DND-41 (cell line): ENCODE data around the gene HABP4.

ENCODE experiments used
- ATAC-seq: fragments of 200-7000 bp; cut with Tn5 transposase; 3 replicates; pipeline ENCODE4 v1.9.1; 2021; ENCODE audit warnings: low read depth; ENCODE audit not compliant: insufficient read depth
- DNase-seq: peaks from one replicate; pipeline ENCODE4 v3.0.0-alpha.2; 2020
- H2AFZ ChIP-seq: 2 replicates; pipeline ENCODE4 v1.6.0; 2012; ENCODE audit warnings: low read depth, low read length
- H3K27ac ChIP-seq: 2 replicates; pipeline ENCODE4 v1.5.1; 2012; ENCODE audit warnings: low read length, inconsistent platforms
- H3K27me3 ChIP-seq: fragments of 200-600 bp; sonication (generic); 2 replicates; pipeline ENCODE4 v1.6.0; 2012; ENCODE audit warnings: low read length, mild to moderate bottlenecking, inconsistent platforms; ENCODE audit not compliant: insufficient read depth, poor library complexity
- H3K36me3 ChIP-seq: 2 replicates; pipeline ENCODE4 v1.5.1; 2012; ENCODE audit warnings: low read length, inconsistent platforms; ENCODE audit not compliant: insufficient read depth
- H3K4me1 ChIP-seq: 2 replicates; pipeline ENCODE4 v1.5.1; 2012; ENCODE audit warnings: mild to moderate bottlenecking, low read length; ENCODE audit not compliant: insufficient read depth
- H3K4me2 ChIP-seq: 2 replicates; pipeline ENCODE4 v1.6.0; 2012; ENCODE audit warnings: mild to moderate bottlenecking, moderate library complexity, low read length, inconsistent platforms; ENCODE audit not compliant: insufficient read depth
- H3K4me3 ChIP-seq, 2 experiments: fragments of 200-600 bp in 1 of 2; shearing (Covaris generic) in 1 of 2; 2 replicates each; pipeline ENCODE4 v1.5.1; 2012 to 2016; ENCODE audit warnings: inconsistent platforms in 2 of 2, low read length in 2 of 2, mild to moderate bottlenecking in 2 of 2, low read depth in 1 of 2, moderate library complexity in 1 of 2
- H3K79me2 ChIP-seq: 2 replicates; pipeline ENCODE4 v1.6.0; 2012; ENCODE audit warnings: low read length, inconsistent platforms; ENCODE audit not compliant: insufficient read depth
- H3K9ac ChIP-seq: 2 replicates; pipeline ENCODE4 v1.6.0; 2012; ENCODE audit warnings: low read depth, mild to moderate bottlenecking, inconsistent platforms, low read length, moderate library complexity
- H3K9me3 ChIP-seq: 2 replicates; pipeline ENCODE4 v1.5.1; 2012; ENCODE audit warnings: low read length, moderate library complexity, mild to moderate bottlenecking, inconsistent platforms; ENCODE audit not compliant: insufficient read depth, severe bottlenecking
- H4K20me1 ChIP-seq: 2 replicates; pipeline ENCODE4 v1.6.0; 2012; ENCODE audit warnings: low read length; ENCODE audit not compliant: insufficient read depth
- EZH2 ChIP-seq: IDR thresholded peaks from 3 replicates; pipeline ENCODE4 v1.6.1; 2012; ENCODE audit warnings: borderline replicate concordance, low read depth, mild to moderate bottlenecking, moderate library complexity, low read length, inconsistent platforms; ENCODE audit not compliant: severe bottlenecking
- TF ChIP-seq, protein P1 (sequence below): IDR thresholded peaks from 2 replicates; pipeline ENCODE4 v1.5.1; 2012; ENCODE audit warnings: borderline replicate concordance, low read length, moderate library complexity, mild to moderate bottlenecking; ENCODE audit not compliant: poor library complexity, severe bottlenecking; ENCODE audit errors: extremely low read depth

The HABP4 gene

DNA sequence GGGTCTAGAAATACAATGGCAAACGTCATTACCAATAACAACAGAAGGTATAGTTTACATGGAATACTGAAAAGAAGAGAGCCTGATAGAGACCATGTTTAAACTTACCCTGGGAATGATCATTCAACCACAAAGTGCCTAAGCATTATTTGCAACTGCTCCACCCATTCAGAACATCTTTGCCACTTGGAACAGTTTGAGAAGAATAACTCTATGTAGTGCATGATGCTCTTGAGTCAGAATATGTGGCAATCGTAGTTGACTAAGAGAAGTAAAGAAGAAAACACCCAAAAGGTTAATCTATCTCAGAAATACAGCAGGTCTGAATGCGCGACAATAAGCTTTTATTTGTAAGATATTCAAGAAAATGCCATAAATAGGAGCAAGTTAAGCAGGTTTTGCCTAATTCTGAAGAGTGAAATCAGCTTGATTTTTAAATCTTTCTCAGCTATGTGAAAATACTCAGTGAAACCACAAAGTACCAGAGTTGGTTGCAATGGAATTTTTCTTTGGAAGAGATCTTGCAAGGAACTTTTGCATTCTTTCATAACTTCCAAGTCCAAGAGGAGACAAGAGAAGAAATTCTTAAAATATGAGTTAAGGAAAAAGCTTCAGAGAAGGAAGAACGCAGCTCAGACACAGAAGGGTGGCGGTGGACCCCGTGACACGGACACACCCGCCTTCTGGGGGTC, 64.3 kb downstream of the HABP4 start:
- H3K27ac ChIP-seq = no peak overlapping the region
- no peak for DNase-seq
- no peak for ATAC-seq
- H3K4me3 ChIP-seq = no peak overlapping the region
- no peaks in the 10 kb centered on the region for H3K9me3 ChIP-seq
- TF ChIP-seq EZH2 = no peak
- TF ChIP-seq, protein P1, sequence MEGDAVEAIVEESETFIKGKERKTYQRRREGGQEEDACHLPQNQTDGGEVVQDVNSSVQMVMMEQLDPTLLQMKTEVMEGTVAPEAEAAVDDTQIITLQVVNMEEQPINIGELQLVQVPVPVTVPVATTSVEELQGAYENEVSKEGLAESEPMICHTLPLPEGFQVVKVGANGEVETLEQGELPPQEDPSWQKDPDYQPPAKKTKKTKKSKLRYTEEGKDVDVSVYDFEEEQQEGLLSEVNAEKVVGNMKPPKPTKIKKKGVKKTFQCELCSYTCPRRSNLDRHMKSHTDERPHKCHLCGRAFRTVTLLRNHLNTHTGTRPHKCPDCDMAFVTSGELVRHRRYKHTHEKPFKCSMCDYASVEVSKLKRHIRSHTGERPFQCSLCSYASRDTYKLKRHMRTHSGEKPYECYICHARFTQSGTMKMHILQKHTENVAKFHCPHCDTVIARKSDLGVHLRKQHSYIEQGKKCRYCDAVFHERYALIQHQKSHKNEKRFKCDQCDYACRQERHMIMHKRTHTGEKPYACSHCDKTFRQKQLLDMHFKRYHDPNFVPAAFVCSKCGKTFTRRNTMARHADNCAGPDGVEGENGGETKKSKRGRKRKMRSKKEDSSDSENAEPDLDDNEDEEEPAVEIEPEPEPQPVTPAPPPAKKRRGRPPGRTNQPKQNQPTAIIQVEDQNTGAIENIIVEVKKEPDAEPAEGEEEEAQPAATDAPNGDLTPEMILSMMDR = no peak
- H3K79me2 ChIP-seq = no peaks in the 10 kb centered on the region
- H3K4me1 ChIP-seq = no peaks in the 10 kb centered on the region
- no peak overlapping the region for H2AFZ ChIP-seq
- no peak overlapping the region for H3K4me2 ChIP-seq
- H4K20me1 ChIP-seq = no peaks in the 10 kb centered on the region
- peaks cover 2% of the 10 kb centered on the region for H3K27me3 ChIP-seq
- no peak overlapping the region for H3K9ac ChIP-seq
- H3K36me3 ChIP-seq = no peaks in the 10 kb centered on the region

DNA sequence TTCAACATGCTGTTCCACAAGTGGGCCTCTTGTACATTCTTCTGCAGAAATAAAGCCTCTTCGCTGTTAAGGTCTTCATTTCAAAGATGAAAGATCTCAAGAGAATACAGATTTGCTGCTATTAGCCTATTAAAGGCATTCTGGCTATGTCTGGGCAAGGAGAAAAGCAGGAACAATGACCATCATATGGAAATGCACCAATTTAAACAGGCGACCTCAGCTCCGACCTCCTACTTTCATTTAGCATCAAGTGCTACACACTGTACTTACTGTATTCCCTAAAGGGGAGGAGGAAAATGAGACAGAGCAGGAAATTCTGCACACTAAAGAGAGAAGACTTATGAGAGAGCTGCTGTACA, 64.8 kb downstream of the HABP4 start:
- Histone ChIP-seq H3K9me3 (no peaks in the 10 kb centered on the region), H3K27ac (no peak overlapping the region), H3K27me3 (peaks cover 2% of the 10 kb centered on the region), H3K4me2 (no peak overlapping the region), H3K79me2 (no peaks in the 10 kb centered on the region), H3K9ac (no peak overlapping the region), H3K4me3 (no peak overlapping the region), H4K20me1 (no peaks in the 10 kb centered on the region), H2AFZ (no peak overlapping the region), H3K4me1 (no peaks in the 10 kb centered on the region), H3K36me3 (no peaks in the 10 kb centered on the region)
- DNase-seq (no peak), ATAC-seq (no peak)
- TF ChIP-seq EZH2 = no peak
- TF ChIP-seq, protein P1 = no peak

DNA sequence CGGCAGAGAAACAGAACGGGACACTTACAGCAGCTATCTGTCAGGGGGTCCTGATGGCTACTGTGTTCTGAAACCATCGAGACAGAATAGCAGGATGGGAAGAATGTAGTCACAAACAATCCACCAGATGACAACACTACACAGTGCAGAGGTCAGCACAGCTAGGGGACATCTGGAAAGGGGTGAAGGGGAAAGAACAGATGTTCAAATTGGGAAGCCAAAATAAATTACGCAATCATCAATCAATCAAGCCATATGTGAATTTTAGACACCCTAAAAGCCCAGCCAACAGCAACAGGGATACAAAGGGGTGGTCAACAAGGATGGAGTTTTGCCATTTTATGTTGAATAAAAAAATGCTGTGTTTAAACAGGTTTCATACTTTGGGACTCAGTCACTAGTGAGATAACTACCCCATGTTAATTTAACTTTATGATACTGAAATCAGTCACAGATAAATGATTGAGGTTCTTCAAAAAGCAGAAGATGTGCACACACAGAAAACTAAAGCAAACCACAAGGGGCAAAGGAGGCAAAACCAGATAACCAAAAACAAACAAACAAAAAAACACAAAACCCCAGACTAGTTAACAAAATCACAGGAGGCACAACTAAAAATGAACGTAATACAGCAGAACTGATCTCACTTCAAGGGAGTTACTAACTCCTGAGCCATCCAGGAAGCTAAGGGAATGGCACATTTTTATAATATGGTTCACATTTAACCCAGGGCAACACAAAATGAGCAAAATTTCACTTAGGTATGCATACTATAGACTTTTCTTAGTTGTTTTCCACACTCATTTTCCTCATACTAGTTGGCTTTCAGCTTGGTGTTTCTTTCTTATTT, 65.9 kb downstream of the HABP4 start:
- H3K79me2 ChIP-seq = no peaks in the 10 kb centered on the region
- H4K20me1 ChIP-seq = no peaks in the 10 kb centered on the region
- no peak overlapping the region for H3K27ac ChIP-seq
- TF ChIP-seq, protein P1 = no peak
- TF ChIP-seq EZH2 = no peak
- no peaks in the 10 kb centered on the region for H3K36me3 ChIP-seq
- peaks cover 2% of the 10 kb centered on the region for H3K27me3 ChIP-seq
- no peak for DNase-seq
- ATAC-seq = no peak
- H3K9me3 ChIP-seq = no peaks in the 10 kb centered on the region
- no peak overlapping the region for H3K9ac ChIP-seq
- no peak overlapping the region for H3K4me3 ChIP-seq
- H3K4me2 ChIP-seq = no peak overlapping the region
- H2AFZ ChIP-seq = no peak overlapping the region
- H3K4me1 ChIP-seq = no peaks in the 10 kb centered on the region
